ENCODE results near the gene TVP23B. TPM values are rescaled to one million over a fixed set of nuclear protein-coding genes. Genes with fewer than 3 reads are reported as not detected.
A peak's percentile ranks its signal among the peaks of the same experiment; 100 is the strongest.

Gene TVP23B
- total and polyA plus RNA-seq, 2 of the 13 experiments (the other 11 are each of a cell fraction or from before 2014, with no cell fraction given) = 45.1 to 66.5 TPM

GRCh38 chr17:18850679-18851078 lies 69.7 kb downstream of the TVP23B start:
- no TSS peak for BruUV-seq (replicated peaks)
- no peak for DNase-seq (ENCODE audit: low spot score)
- FAIRE-seq = no peak
- Histone ChIP-seq H3K4me2 (ENCODE audit: low read depth, low read length) (0 out of 2 replicates have a peak overlapping the region, but pooled peaks have one; percentile 5), H3K27ac (ENCODE audit: extremely low read length, insufficient read depth, low read length) (no peak overlapping the region), H2AFZ (ENCODE audit: low read length) (no peak overlapping the region), H3K4me3 (replicated peaks in 1 of 3; ENCODE audit: insufficient read depth in 1 of 3, low read depth in 2 of 3, low read length in 3 of 3) (no peak overlapping the region), H3K9ac (ENCODE audit: insufficient read depth, low read depth, low read length) (no peak overlapping the region), H3K79me2 (ENCODE audit: insufficient read depth, low read length) (no peaks in the 10 kb centered on the region), H3K9me3 (ENCODE audit: low read length) (no peaks in the 10 kb centered on the region), H3K27me3 (ENCODE audit: control insufficient read depth in 1 of 2, insufficient read depth in 2 of 2, low read length in 2 of 2) (no peaks in the 10 kb centered on the region; a peak in 1 of 5 replicates), H4K20me1 (ENCODE audit: insufficient read depth, low read length) (no peaks in the 10 kb centered on the region), H3K4me1 (ENCODE audit: insufficient read depth, low read length) (peaks cover 23% of the 10 kb centered on the region), H3K36me3 (replicated peaks in 1 of 2; ENCODE audit: control insufficient read depth in 1 of 2, insufficient read depth in 2 of 2, low read length in 2 of 2) (no peaks in the 10 kb centered on the region)
- peak; percentile 55 for ATAC-seq
- 0% methylated on average over 1 of the region's 1 CpG for WGBS (ENCODE audit: low lambda C conversion rate)
- intact Hi-C loops (cut with micrococcal nuclease; ENCODE audit: unreplicated experiment) (no loop called here), in situ Hi-C loops (cut with HindIII; ENCODE audit: extremely low pct_ligation_motif_present, low pct_unique_long_range_greater_than_20kb) (no loop called here)
- TF ChIP-seq ZSCAN12 (CRISPR knock-in tag; IDR thresholded peaks at IDR 0.05) (no peak), HNRNPK (IDR thresholded peaks at IDR 0.05; ENCODE audit: low read depth, low read length, poor library complexity, severe bottlenecking) (no peak), ZNF33B (CRISPR knock-in tag; IDR thresholded peaks at IDR 0.05) (no peak), TEAD3 (CRISPR knock-in tag; optimal IDR thresholded peaks at IDR 0.05; ENCODE audit: borderline replicate concordance) (no peak), ZNF260 (CRISPR knock-in tag; IDR thresholded peaks at IDR 0.05; ENCODE audit: borderline replicate concordance, low read depth) (no peak), ZNF564 (CRISPR knock-in tag; IDR thresholded peaks at IDR 0.05) (no peak), MAFG (CRISPR knock-in tag; IDR thresholded peaks at IDR 0.05) (no peak), ATM (IDR thresholded peaks at IDR 0.05; ENCODE audit: borderline replicate concordance) (no peak), MTERF4 (CRISPR knock-in tag; IDR thresholded peaks at IDR 0.05) (no peak), ZNF280D (CRISPR knock-in tag; IDR thresholded peaks at IDR 0.05) (no peak), PAXIP1 (CRISPR knock-in tag; conservative IDR thresholded peaks at IDR 0.05) (no peak), SALL1 (CRISPR knock-in tag; IDR thresholded peaks at IDR 0.05) (no peak)
- ChIA-PET CTCF (ENCODE audit: low intra/inter-chr PET ratio, low total read pairs) (no interaction called here), POLR2A (no interaction called here)
